ENCODE measurements around the gene HDAC11.
"Not testable (repeated sequence)": the region's sequence is repeated elsewhere in the genome, so short reads cannot be mapped to it uniquely, and the experiment has no call there.

The HDAC11 gene, protein sequence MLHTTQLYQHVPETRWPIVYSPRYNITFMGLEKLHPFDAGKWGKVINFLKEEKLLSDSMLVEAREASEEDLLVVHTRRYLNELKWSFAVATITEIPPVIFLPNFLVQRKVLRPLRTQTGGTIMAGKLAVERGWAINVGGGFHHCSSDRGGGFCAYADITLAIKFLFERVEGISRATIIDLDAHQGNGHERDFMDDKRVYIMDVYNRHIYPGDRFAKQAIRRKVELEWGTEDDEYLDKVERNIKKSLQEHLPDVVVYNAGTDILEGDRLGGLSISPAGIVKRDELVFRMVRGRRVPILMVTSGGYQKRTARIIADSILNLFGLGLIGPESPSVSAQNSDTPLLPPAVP

GRCh38 chr3:13479582-13480339, at the start of gene HDAC11:
HDAC11 (plus strand) TSS chr3:13480306; CDS start chr3:13480348, 42 bp downstream.
- peak; percentile 100 for DNase-seq (ENCODE audit: low spot score)

GRCh38 chr3:13430411-13430875, 49.7 kb upstream of the HDAC11 start:
- DNase-seq (ENCODE audit: low spot score) = not testable (repeated sequence)

DNA sequence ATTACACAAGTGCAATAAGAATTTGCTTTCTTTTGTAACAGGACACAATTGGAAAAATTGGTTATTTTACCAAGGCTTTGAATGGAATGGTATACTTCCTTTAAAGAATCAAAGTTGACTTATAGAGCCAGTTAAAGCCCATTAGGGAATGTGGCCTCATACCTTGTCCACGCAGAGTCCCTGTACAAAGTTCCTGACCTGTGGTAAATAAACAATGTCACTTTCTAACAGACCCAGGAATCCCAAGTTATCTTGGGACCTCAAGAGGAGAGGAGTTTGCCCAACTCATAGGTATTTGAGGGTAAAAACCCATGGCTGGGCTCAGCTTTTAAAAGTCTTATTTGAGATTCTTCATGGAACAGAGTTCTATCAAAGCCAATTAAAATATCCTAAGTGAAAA, 48.0 kb upstream of the HDAC11 start:
- DNase-seq (ENCODE audit: low spot score) = no peak

DNA sequence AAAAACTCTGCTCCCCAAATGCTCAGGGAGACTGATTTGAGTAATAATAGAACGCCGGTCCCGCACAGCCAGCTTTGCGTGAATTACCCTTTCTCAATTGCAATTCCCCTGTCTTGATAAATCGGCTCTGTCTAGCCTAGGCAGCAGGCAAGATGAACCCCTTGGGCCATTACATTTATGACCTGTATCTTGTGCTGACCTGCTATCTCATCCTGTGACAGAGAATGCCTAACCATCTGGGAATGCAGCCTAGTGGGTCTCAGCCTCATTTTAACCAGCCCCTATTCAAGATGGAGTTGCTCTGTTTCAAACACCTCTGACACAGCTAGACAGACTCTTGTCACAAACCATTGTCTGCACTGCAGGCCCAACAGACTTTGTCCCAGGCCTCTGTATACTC, 46.2 kb upstream of the HDAC11 start:
- DNase-seq (ENCODE audit: low spot score) = no peak

- not testable (repeated sequence) for DNase-seq (ENCODE audit: low spot score)
Measured at GRCh38 chr3:13436213-13436612, 43.9 kb upstream of the HDAC11 start.

GRCh38 chr3:13440204-13440817, 39.8 kb upstream of the HDAC11 start:
- DNase-seq (ENCODE audit: low spot score) = no peak

DNA sequence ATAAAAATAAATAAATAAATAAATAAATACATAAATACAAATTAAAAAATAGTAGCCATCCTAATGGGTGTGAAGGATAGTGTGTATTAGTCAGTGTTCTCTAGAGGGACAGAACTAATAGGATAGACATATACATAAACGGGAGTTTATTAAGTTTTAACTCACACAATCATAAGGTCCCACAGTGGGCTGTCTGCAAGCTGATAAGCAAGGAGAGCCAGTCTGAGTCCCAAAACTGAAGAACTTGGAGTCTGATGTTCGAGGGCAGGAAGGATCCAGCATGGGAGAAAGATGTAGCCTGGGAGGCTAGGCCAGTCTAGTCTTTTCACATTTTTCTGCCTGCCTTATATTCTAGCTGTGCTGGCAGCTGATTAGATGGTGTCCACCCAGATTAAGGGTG, 37.2 kb upstream of the HDAC11 start:
- DNase-seq (ENCODE audit: low spot score) = not testable (repeated sequence)

DNA sequence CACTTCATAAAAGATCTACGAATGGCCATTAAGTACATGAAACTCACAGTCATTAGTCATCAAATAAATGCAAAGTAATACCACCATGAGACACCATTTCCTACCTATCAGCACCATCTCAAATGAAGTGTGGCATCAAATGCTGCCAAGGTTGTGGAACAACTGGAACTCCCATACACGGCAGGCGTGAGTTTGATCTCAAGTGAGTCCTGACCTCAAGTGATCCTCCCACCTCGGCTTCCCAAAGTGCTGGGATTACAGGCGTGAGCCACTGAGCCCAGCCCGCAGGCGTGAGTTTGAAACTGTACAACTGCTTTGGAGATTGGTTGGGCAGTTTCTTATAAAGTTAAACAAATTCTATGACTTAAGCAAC, 28.8 kb upstream of the HDAC11 start:
- DNase-seq (ENCODE audit: low spot score) = peak; percentile 21

GRCh38 chr3:13452490-13453335, 27.4 kb upstream of the HDAC11 start:
- peak; percentile 71 for DNase-seq (ENCODE audit: low spot score)

- DNase-seq (ENCODE audit: low spot score) = no peak
Measured at GRCh38 chr3:13455644-13456043, 24.5 kb upstream of the HDAC11 start.

GRCh38 chr3:13457593-13457992, 22.5 kb upstream of the HDAC11 start:
- DNase-seq (ENCODE audit: low spot score) = no peak

- no peak for DNase-seq (ENCODE audit: low spot score)
Measured at GRCh38 chr3:13459605-13460340, 20.3 kb upstream of the HDAC11 start.

GRCh38 chr3:13460341-13460736, 19.8 kb upstream of the HDAC11 start:
- DNase-seq (ENCODE audit: low spot score) = no peak

- peak; percentile 24 for DNase-seq (ENCODE audit: low spot score)
Measured at GRCh38 chr3:13461169-13462124, 18.7 kb upstream of the HDAC11 start.

GRCh38 chr3:13462125-13462629, 17.9 kb upstream of the HDAC11 start:
- no peak for DNase-seq (ENCODE audit: low spot score)

- no peak for DNase-seq (ENCODE audit: low spot score)
Measured at GRCh38 chr3:13462822-13463221, 17.3 kb upstream of the HDAC11 start.

DNA sequence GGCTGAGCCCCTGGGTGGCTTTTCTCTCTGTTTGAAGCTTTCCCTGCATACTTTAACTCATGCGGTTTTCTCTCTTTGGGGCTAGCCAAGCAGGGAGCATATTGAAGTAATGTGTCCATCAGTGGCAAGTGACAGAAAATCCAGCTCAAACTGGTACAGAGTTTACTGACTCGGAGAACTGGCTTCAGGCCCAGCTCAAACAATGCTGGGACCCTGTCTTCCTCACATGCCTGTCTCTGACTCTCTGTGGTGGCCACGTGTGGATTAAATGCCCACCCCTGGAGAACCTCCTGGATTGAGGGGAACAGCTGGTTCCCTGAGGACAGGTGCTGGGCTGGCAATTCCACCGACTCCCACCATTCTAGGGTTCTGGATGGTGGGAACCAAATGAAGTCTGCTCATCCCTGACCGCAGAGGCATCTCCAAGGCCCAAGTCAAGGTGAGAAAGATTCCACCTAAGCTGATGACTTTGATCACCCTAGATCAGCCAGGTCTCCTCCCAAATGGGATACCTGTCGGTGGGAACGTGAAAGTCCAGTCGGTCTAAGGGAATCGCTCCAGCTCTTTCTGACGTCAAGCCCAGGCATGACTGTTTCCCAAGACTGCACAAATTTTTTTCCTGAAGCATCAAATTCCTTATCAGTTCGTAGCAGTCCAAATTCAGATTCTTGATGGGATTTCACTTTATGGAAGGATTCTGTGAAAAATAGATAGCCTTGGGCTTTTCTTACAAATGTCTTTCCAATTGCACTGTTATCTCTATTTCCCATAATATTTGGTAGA, 16.3 kb upstream of the HDAC11 start:
- no peak for DNase-seq (ENCODE audit: low spot score)

- no peak for DNase-seq (ENCODE audit: low spot score)
Measured at GRCh38 chr3:13465236-13465873, 14.8 kb upstream of the HDAC11 start.

GRCh38 chr3:13466781-13467180, 13.3 kb upstream of the HDAC11 start:
- DNase-seq (ENCODE audit: low spot score) = no peak

All from GM03348 (cell line).